H9 (cell line): ENCODE data around the gene C17orf113. TPM values are rescaled to one million over a fixed set of nuclear protein-coding genes. Genes with fewer than 3 reads are reported as not detected.

ENCODE experiments used
- DNase-seq: peaks from one replicate; pipeline ENCODE4 v3.0.0-alpha.2; 2017
- H2AFZ ChIP-seq: one replicate; pipeline ENCODE4 v1.6.1; 2013; ENCODE audit warnings: mild to moderate bottlenecking, low read length, control low read depth, moderate library complexity
- H2AK5ac ChIP-seq: 2 replicates; pipeline ENCODE4 v1.6.1; 2013; ENCODE audit warnings: low read length, control low read depth, mixed read lengths; ENCODE audit not compliant: insufficient read length
- H2BK120ac ChIP-seq: one replicate; pipeline ENCODE4 v1.6.1; 2013; ENCODE audit warnings: low read depth, mild to moderate bottlenecking, low read length, control low read depth, inconsistent platforms; ENCODE audit not compliant: poor library complexity, severe bottlenecking
- H2BK12ac ChIP-seq: 2 replicates; pipeline ENCODE4 v1.6.1; 2013; ENCODE audit warnings: low read length, control low read depth, mixed read lengths, low read depth; ENCODE audit not compliant: insufficient read length
- H2BK15ac ChIP-seq: 2 replicates; pipeline ENCODE4 v1.6.1; 2013; ENCODE audit warnings: low read depth, low read length, control low read depth
- H2BK20ac ChIP-seq: one replicate; pipeline ENCODE4 v1.6.1; 2013; ENCODE audit warnings: low read depth, mild to moderate bottlenecking, low read length, control low read depth, inconsistent platforms; ENCODE audit not compliant: poor library complexity, severe bottlenecking
- H2BK5ac ChIP-seq: 2 replicates; pipeline ENCODE4 v1.6.1; 2013; ENCODE audit warnings: low read length, control low read depth, mixed read lengths; ENCODE audit not compliant: insufficient read length
- H3K14ac ChIP-seq: 2 replicates; pipeline ENCODE4 v1.6.1; 2013; ENCODE audit warnings: low read length, control low read depth; ENCODE audit not compliant: insufficient read depth
- H3K18ac ChIP-seq: 2 replicates; pipeline ENCODE4 v1.6.1; 2013; ENCODE audit warnings: low read depth, mild to moderate bottlenecking, mixed read lengths, low read length, control low read depth; ENCODE audit not compliant: insufficient read length
- H3K23ac ChIP-seq: 2 replicates; pipeline ENCODE4 v1.6.1; 2013; ENCODE audit warnings: low read length, control low read depth, mixed read lengths, low read depth; ENCODE audit not compliant: insufficient read length
- H3K23me2 ChIP-seq: 2 replicates; pipeline ENCODE4 v1.6.1; 2013; ENCODE audit warnings: low read depth, mild to moderate bottlenecking, mixed read lengths, low read length, control low read depth; ENCODE audit not compliant: insufficient read length, poor library complexity, severe bottlenecking
- H3K27ac ChIP-seq: 2 replicates; pipeline ENCODE4 v1.5.1; 2013; ENCODE audit warnings: low read length, control low read depth, mixed read lengths, low read depth; ENCODE audit not compliant: insufficient read length
- H3K27me3 ChIP-seq: 2 replicates; pipeline ENCODE4 v1.6.1; 2013; ENCODE audit warnings: low read length, control low read depth, inconsistent platforms; ENCODE audit not compliant: insufficient read depth
- H3K4ac ChIP-seq: 2 replicates; pipeline ENCODE4 v1.6.1; 2013; ENCODE audit warnings: low read depth, mild to moderate bottlenecking, control low read depth, inconsistent platforms, low read length, moderate library complexity
- H3K4me1 ChIP-seq: 2 replicates; pipeline ENCODE4 v1.6.1; 2013; ENCODE audit warnings: low read length, control low read depth, inconsistent platforms; ENCODE audit not compliant: insufficient read depth
- H3K4me2 ChIP-seq: 2 replicates; pipeline ENCODE4 v1.6.1; 2013; ENCODE audit warnings: low read length, control low read depth, mixed read lengths; ENCODE audit not compliant: insufficient read length, insufficient read depth
- H3K56ac ChIP-seq: 2 replicates; pipeline ENCODE4 v1.6.1; 2013; ENCODE audit warnings: low read depth, mild to moderate bottlenecking, mixed read lengths, low read length, control low read depth; ENCODE audit not compliant: insufficient read length
- H3K79me1 ChIP-seq: 2 replicates; pipeline ENCODE4 v1.6.1; 2013; ENCODE audit warnings: low read depth, mild to moderate bottlenecking, moderate library complexity, low read length, control low read depth, inconsistent platforms; ENCODE audit not compliant: insufficient read depth, poor library complexity, severe bottlenecking
- H3K79me2 ChIP-seq: 2 replicates; pipeline ENCODE4 v1.6.1; 2013; ENCODE audit warnings: low read length, control low read depth, inconsistent platforms; ENCODE audit not compliant: insufficient read depth
- H3K9ac ChIP-seq: 2 replicates; pipeline ENCODE4 v1.6.1; 2013; ENCODE audit warnings: low read length, control low read depth, mixed read lengths; ENCODE audit not compliant: insufficient read length; ENCODE audit errors: extremely low read depth
- H3K9me3 ChIP-seq: one replicate; pipeline ENCODE4 v1.6.1; 2013; ENCODE audit warnings: low read depth, low read length, inconsistent platforms; ENCODE audit not compliant: control insufficient read depth
- H3T11ph ChIP-seq: one replicate; pipeline ENCODE4 v1.6.1; 2013; ENCODE audit warnings: mild to moderate bottlenecking, low read length, control low read depth, inconsistent platforms
- H4K20me1 ChIP-seq: one replicate; pipeline ENCODE4 v1.6.1; 2013; ENCODE audit not compliant: control insufficient read depth, insufficient read length, insufficient read depth
- H4K5ac ChIP-seq: 2 replicates; pipeline ENCODE4 v1.6.1; 2013; ENCODE audit warnings: low read depth, mild to moderate bottlenecking, mixed read lengths, low read length, control low read depth; ENCODE audit not compliant: insufficient read length
- H4K8ac ChIP-seq: replicated peaks from 2 replicates; pipeline ENCODE4 v1.6.1; 2013; ENCODE audit warnings: low read length, control low read depth, mixed read lengths, low read depth; ENCODE audit not compliant: insufficient read length
- H4K91ac ChIP-seq: 2 replicates; pipeline ENCODE4 v1.6.1; 2013; ENCODE audit warnings: low read depth, mild to moderate bottlenecking, moderate library complexity, mixed read lengths, low read length, control low read depth; ENCODE audit not compliant: insufficient read length
- H3K27ac Mint-ChIP-seq, 3 experiments: 2 replicates in 2 of 3; 3 replicates in 1 of 3; pipeline ENCODE4 v1.8.0; 2020 to 2021; ENCODE audit warnings: mixed read lengths in 3 of 3, mild to moderate bottlenecking in 1 of 3, moderate library complexity in 1 of 3
- H3K27me3 Mint-ChIP-seq: 2 replicates; pipeline ENCODE4 v1.8.0; 2021; ENCODE audit warnings: low read depth, mild to moderate bottlenecking, moderate library complexity, mixed read lengths
- H3K36me3 Mint-ChIP-seq, 3 experiments: 2 replicates in 2 of 3; 3 replicates in 1 of 3; pipeline ENCODE4 v1.8.0; 2020 to 2021; ENCODE audit warnings: low read depth in 3 of 3, mixed read lengths in 3 of 3; ENCODE audit not compliant: insufficient read depth in 1 of 3
- H3K4me1 Mint-ChIP-seq, 2 experiments: 2 replicates each; pipeline ENCODE4 v1.8.0; 2020; ENCODE audit warnings: mixed read lengths in 2 of 2
- H3K4me3 Mint-ChIP-seq, 2 experiments: 2 replicates in 1 of 2; 3 replicates in 1 of 2; pipeline ENCODE4 v1.8.0; 2020 to 2021; ENCODE audit warnings: mild to moderate bottlenecking in 2 of 2, mixed read lengths in 2 of 2, moderate library complexity in 1 of 2
- H3K9me3 Mint-ChIP-seq, 2 experiments: 2 replicates in 1 of 2; 3 replicates in 1 of 2; pipeline ENCODE4 v1.8.0; 2020; ENCODE audit warnings: mild to moderate bottlenecking in 2 of 2, mixed read lengths in 2 of 2, moderate library complexity in 1 of 2
- WGBS: extraction: QIAGEN DNeasy Blood & Tissue Kit; methylation state at CpG from one replicate; pipeline ENCODE4 v1.1.7; 2013; ENCODE audit warnings: missing lambda C conversion rate, low lambda C conversion rate, mixed read lengths; ENCODE audit not compliant: insufficient read length; ENCODE audit errors: extremely low coverage; 5-methylcytosine and 5-hydroxymethylcytosine counted together
- total RNA-seq: library from RNA; stranded (reverse); gene quantifications from 2 replicates; pipeline ENCODE4 v1.2.1, GENCODE V29; 2021
- TF ChIP-seq, protein P1 (sequence below): fragments of 200-600 bp; sonication (generic); conservative IDR thresholded peaks from 3 replicates; pipeline ENCODE4 v1.8.0; 2021; ENCODE audit warnings: antibody characterized with exemption, mild to moderate bottlenecking

Gene C17orf113
- total RNA-seq, 1 experiment from 2014 or later, result 1.0 TPM

DNA sequence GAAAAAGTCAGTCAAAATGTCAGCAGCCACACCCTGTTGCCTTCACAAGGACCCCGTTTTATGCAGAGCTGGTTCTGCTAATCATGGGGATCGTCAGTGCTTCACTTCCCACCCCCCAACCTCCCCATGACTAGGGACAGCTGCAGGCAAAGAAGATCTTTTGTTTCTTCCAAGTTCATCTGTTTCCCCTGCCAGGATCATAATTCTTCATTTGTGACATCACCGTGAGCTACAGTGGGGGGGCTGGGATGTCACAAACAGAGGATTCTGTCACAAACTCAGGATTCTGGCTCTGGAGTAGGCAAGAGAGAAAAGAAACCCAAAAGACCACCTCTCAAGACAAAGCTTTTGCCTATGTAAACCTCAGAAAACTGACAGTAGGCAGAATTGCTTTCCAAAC lies 57.8 kb downstream of the C17orf113 start:
- Histone ChIP-seq H3K18ac (no peak overlapping the region), H3K4me1 (no peaks in the 10 kb centered on the region), H2BK15ac (no peak overlapping the region), H3K14ac (no peak overlapping the region), H2BK12ac (no peak overlapping the region), H3K23me2 (no peaks in the 10 kb centered on the region), H3K79me1 (no peaks in the 10 kb centered on the region), H4K20me1 (no peaks in the 10 kb centered on the region), H3K79me2 (no peaks in the 10 kb centered on the region), H2AK5ac (no peak overlapping the region), H3K4ac (no peak overlapping the region), H2BK20ac (no peak overlapping the region), H4K91ac (no peak overlapping the region), H3K56ac (no peak overlapping the region), H3K4me2 (no peak overlapping the region), H4K8ac (no peak overlapping the region), H3K27me3 (no peaks in the 10 kb centered on the region), H4K5ac (no peak overlapping the region), H2BK120ac (no peak overlapping the region), H3K23ac (no peak overlapping the region), H3K9me3 (no peaks in the 10 kb centered on the region), H2BK5ac (no peak overlapping the region), H3K27ac (no peak overlapping the region), H3K9ac (no peak overlapping the region), H3T11ph (no peak overlapping the region), H2AFZ (no peak overlapping the region)
- no peaks in the 10 kb centered on the region for H3K4me1 Mint-ChIP-seq
- peaks cover 56 to 95% (median 91%) of the 10 kb centered on the region in 3 experiments for H3K36me3 Mint-ChIP-seq
- WGBS, result no CpG with 5 or more reads among the region's 3 CpGs
- no peaks in the 10 kb centered on the region for H3K27me3 Mint-ChIP-seq
- no peak overlapping the region for H3K4me3 Mint-ChIP-seq
- TF ChIP-seq, protein P1, sequence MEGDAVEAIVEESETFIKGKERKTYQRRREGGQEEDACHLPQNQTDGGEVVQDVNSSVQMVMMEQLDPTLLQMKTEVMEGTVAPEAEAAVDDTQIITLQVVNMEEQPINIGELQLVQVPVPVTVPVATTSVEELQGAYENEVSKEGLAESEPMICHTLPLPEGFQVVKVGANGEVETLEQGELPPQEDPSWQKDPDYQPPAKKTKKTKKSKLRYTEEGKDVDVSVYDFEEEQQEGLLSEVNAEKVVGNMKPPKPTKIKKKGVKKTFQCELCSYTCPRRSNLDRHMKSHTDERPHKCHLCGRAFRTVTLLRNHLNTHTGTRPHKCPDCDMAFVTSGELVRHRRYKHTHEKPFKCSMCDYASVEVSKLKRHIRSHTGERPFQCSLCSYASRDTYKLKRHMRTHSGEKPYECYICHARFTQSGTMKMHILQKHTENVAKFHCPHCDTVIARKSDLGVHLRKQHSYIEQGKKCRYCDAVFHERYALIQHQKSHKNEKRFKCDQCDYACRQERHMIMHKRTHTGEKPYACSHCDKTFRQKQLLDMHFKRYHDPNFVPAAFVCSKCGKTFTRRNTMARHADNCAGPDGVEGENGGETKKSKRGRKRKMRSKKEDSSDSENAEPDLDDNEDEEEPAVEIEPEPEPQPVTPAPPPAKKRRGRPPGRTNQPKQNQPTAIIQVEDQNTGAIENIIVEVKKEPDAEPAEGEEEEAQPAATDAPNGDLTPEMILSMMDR, result no peak
- no peaks in the 10 kb centered on the region for H3K9me3 Mint-ChIP-seq
- no peak overlapping the region; a peak in 2 of 7 replicates for H3K27ac Mint-ChIP-seq
- no peak for DNase-seq
